B cell (primary cell): Measurements from ENCODE around the gene ZNF648. TPM values are rescaled to one million over a fixed set of nuclear protein-coding genes. Genes with fewer than 3 reads are reported as not detected.

Experiments used
- ATAC-seq: fragments of 200-7000 bp; cut with Tn5 transposase; one replicate; pipeline ENCODE4 v1.10.0; 2021; ENCODE audit warnings: low read depth, mild to moderate bottlenecking, moderate number of reproducible peaks, moderate library complexity
- CTCF ChIA-PET: fragments of 350-600 bp; sonication (Branson Sonifier 250); formaldehyde crosslinking; loops from one replicate; lab custom pipeline; 2021; ENCODE audit warnings: antibody characterized with exemption, inconsistent platforms; lab: Charles Lee
- POLR2A ChIA-PET: fragments of 350-600 bp; sonication (Branson Sonifier 250); formaldehyde crosslinking; loops from one replicate; lab custom pipeline; 2021; ENCODE audit warnings: antibody characterized with exemption; lab: Charles Lee
- DNase-seq: peaks from one replicate; pipeline ENCODE4 v3.0.0; 2013
- H2AFZ ChIP-seq: 2 replicates; pipeline ENCODE4 v1.6.1; 2012; ENCODE audit warnings: mild to moderate bottlenecking, low read depth, low read length; ENCODE audit not compliant: insufficient read depth, poor library complexity, severe bottlenecking
- H3K27ac ChIP-seq, 2 donors: 1 replicate in 1 of 2; 2 replicates in 1 of 2; pipeline ENCODE4 v1.5.1; 2012 to 2013; ENCODE audit warnings: low read length in 2 of 2, mild to moderate bottlenecking in 2 of 2, moderate library complexity in 1 of 2
- H3K27me3 ChIP-seq, 4 experiments: fragments of 200-600 bp in 1 of 4; sonication (generic) in 1 of 4; replicated peaks in 1 of 4; 1 replicate in 2 of 4; 2 replicates in 2 of 4; pipeline versions ENCODE4 v1.6.1 to v1.7.0; 2013 to 2016; ENCODE audit warnings: low read length in 3 of 4, mild to moderate bottlenecking in 2 of 4, mixed read lengths in 1 of 4, moderate library complexity in 1 of 4; ENCODE audit not compliant: insufficient read depth in 4 of 4, control insufficient read depth in 3 of 4; ENCODE audit errors: control extremely low read depth in 1 of 4
- H3K36me3 ChIP-seq, 2 experiments: replicated peaks in 1 of 2; 1 replicate in 1 of 2; 2 replicates in 1 of 2; pipeline versions ENCODE4 v1.6.1 to v1.7.1; 2013; ENCODE audit warnings: low read length in 1 of 2; ENCODE audit not compliant: insufficient read depth in 2 of 2, control insufficient read depth in 1 of 2; ENCODE audit errors: control extremely low read depth in 1 of 2, extremely low read depth in 1 of 2
- H3K4me1 ChIP-seq, 2 donors: fragments of 200-600 bp in 1 of 2; sonication (generic) in 1 of 2; 1 replicate in 1 of 2; 2 replicates in 1 of 2; pipeline versions ENCODE4 v1.5.1 to v1.6.1; 2013 to 2017; ENCODE audit warnings: low read length in 2 of 2; ENCODE audit not compliant: control insufficient read depth in 2 of 2, insufficient read depth in 2 of 2
- H3K4me2 ChIP-seq: replicated peaks from 2 replicates; pipeline ENCODE3; 2012; ENCODE audit warnings: mild to moderate bottlenecking, low read depth, low read length; ENCODE audit not compliant: poor library complexity, severe bottlenecking
- H3K4me3 ChIP-seq, 5 experiments: fragments of 200-600 bp in 1 of 5; sonication (generic) in 1 of 5; 1 replicate in 3 of 5; 2 replicates in 2 of 5; pipeline versions ENCODE4 v1.5.1 to v1.7.0; 2011 to 2016; ENCODE audit warnings: low read length in 4 of 5, mild to moderate bottlenecking in 4 of 5, low read depth in 2 of 5, control low read depth in 1 of 5, moderate library complexity in 1 of 5; ENCODE audit not compliant: insufficient read depth in 1 of 5; ENCODE audit errors: control extremely low read depth in 1 of 5, extremely low read depth in 1 of 5
- H3K79me2 ChIP-seq: fragments of 200-600 bp; sonication (generic); one replicate; pipeline ENCODE4 v1.6.0; 2016; ENCODE audit warnings: low read length; ENCODE audit not compliant: control insufficient read depth, insufficient read depth
- H3K9ac ChIP-seq: fragments of 200-600 bp; sonication (generic); 2 replicates; pipeline ENCODE4 v1.6.1; 2017; ENCODE audit warnings: mild to moderate bottlenecking, low read length, moderate library complexity
- H3K9me3 ChIP-seq, 3 donors: one replicate each; pipeline versions ENCODE4 v1.6.1 to v1.7.1; 2013; ENCODE audit warnings: low read length in 2 of 3; ENCODE audit not compliant: control insufficient read depth in 2 of 3, insufficient read depth in 1 of 3; ENCODE audit errors: control extremely low read depth in 1 of 3
- H4K20me1 ChIP-seq: 2 replicates; pipeline ENCODE4 v1.6.0; 2012; ENCODE audit warnings: mild to moderate bottlenecking, low read length; ENCODE audit not compliant: insufficient read depth, control insufficient read depth, poor library complexity, severe bottlenecking
- H3K27ac Mint-ChIP-seq: one replicate; pipeline ENCODE4 v1.8.0; 2021; ENCODE audit warnings: mixed read lengths
- H3K27me3 Mint-ChIP-seq: one replicate; pipeline ENCODE4 v1.8.0; 2021; ENCODE audit warnings: mixed read lengths
- H3K4me1 Mint-ChIP-seq: one replicate; pipeline ENCODE4 v1.8.0; 2021; ENCODE audit warnings: mixed read lengths
- H3K4me3 Mint-ChIP-seq: one replicate; pipeline ENCODE4 v1.8.0; 2021; ENCODE audit warnings: mixed read lengths
- H3K9me3 Mint-ChIP-seq: one replicate; pipeline ENCODE4 v1.8.0; 2022; ENCODE audit warnings: mixed read lengths; ENCODE audit not compliant: insufficient read depth
- CTCF ChIP-seq: fragments of 200-600 bp; IDR thresholded peaks from one replicate; pipeline ENCODE4 v1.8.0; 2022; ENCODE audit warnings: antibody characterized with exemption, mild to moderate bottlenecking
- EZH2 ChIP-seq: IDR thresholded peaks from 2 replicates; pipeline ENCODE4 v1.6.1; 2012; ENCODE audit warnings: borderline replicate concordance, low read depth, mild to moderate bottlenecking, moderate library complexity, low read length; ENCODE audit not compliant: insufficient read depth, poor library complexity, severe bottlenecking
- WGBS: methylation state at CpG from one replicate; pipeline ENCODE4 v1.1.5; 2013; ENCODE audit warnings: missing lambda C conversion rate; ENCODE audit not compliant: insufficient coverage; 5-methylcytosine and 5-hydroxymethylcytosine counted together
- intact Hi-C: fragments of 100-400 bp; cut with micrococcal nuclease; formaldehyde crosslinking; loops from one replicate; pipeline ENCODE4 v1.10.0; 2022
- polyA plus RNA-seq: library from polyadenylated mRNA; depleted of rRNA; stranded (reverse); fragments of >200 nt; gene quantifications from 2 replicates; pipeline ENCODE4 v1.2.3, GENCODE V29; 2012
- total RNA-seq, 2 donors: library from RNA; stranded (reverse); fragments of 120-200 nt in 1 of 2; gene quantifications; 1 replicate in 1 of 2; 2 replicates in 1 of 2; pipeline versions ENCODE4 v1.2.3 to v1.2.4, GENCODE V29; 2013 to 2022

ZNF648 gene
- total and polyA plus RNA-seq, 2 donors (not counting 1 experiment from before 2014, with no cell fraction given) = not detected

- H3K4me1 ChIP-seq = no peaks in the 10 kb centered on the region
- H2AFZ ChIP-seq = no peak overlapping the region
- H3K9ac ChIP-seq = no peak overlapping the region
- H3K27ac ChIP-seq = no peak overlapping the region
- Mint-ChIP-seq H3K4me1 (no peaks in the 10 kb centered on the region), H3K27me3 (peaks cover 59% of the 10 kb centered on the region), H3K9me3 (no peaks in the 10 kb centered on the region), H3K4me3 (no peak overlapping the region), H3K27ac (no peak overlapping the region)
- no peaks in the 10 kb centered on the region for H3K79me2 ChIP-seq
- ChIA-PET POLR2A (no interaction called here), CTCF (no interaction called here)
- no peak for TF ChIP-seq EZH2
- H3K27me3 ChIP-seq = peaks cover 0 to 46% (median 7%) of the 10 kb centered on the region in 4 experiments
- WGBS = 86% methylated on average over 6 of the region's 6 CpGs
- DNase-seq (no peak), ATAC-seq (no peak)
- H3K36me3 ChIP-seq = no peaks in the 10 kb centered on the region
- no peaks in the 10 kb centered on the region for H4K20me1 ChIP-seq
- intact Hi-C loops = no loop called here
- no peak overlapping the region for H3K4me2 ChIP-seq
- H3K9me3 ChIP-seq = no peaks in the 10 kb centered on the region
- no peak overlapping the region for H3K4me3 ChIP-seq
Measured at GRCh38 chr1:182060877-182061276, 635 bp downstream of the ZNF648 start.

GRCh38 chr1:182059936-182060335 is 1.6 kb downstream of the ZNF648 start:
- intact Hi-C loops = no loop called here
- Histone ChIP-seq H3K4me3 (no peak overlapping the region), H4K20me1 (no peaks in the 10 kb centered on the region), H2AFZ (no peak overlapping the region), H3K4me2 (no peak overlapping the region), H3K9ac (no peak overlapping the region), H3K27ac (no peak overlapping the region), H3K36me3 (no peaks in the 10 kb centered on the region), H3K4me1 (no peaks in the 10 kb centered on the region), H3K9me3 (no peaks in the 10 kb centered on the region), H3K27me3 (peaks cover 0 to 46% (median 8%) of the 10 kb centered on the region in 4 experiments), H3K79me2 (no peaks in the 10 kb centered on the region)
- Mint-ChIP-seq H3K9me3 (no peaks in the 10 kb centered on the region), H3K4me1 (no peaks in the 10 kb centered on the region), H3K4me3 (no peak overlapping the region), H3K27ac (no peak overlapping the region), H3K27me3 (peaks cover 53% of the 10 kb centered on the region)
- DNase-seq (no peak), ATAC-seq (no peak)
- no peak for TF ChIP-seq EZH2
- no peak for TF ChIP-seq CTCF
- CTCF ChIA-PET = interaction anchor here (1.0 kb wide), 1 partner anchor 581 kb away, joined by 3 read pairs; no protein-coding TSS in a partner anchor
- POLR2A ChIA-PET = no interaction called here
- WGBS = 79% methylated on average over 2 of the region's 2 CpGs
